Left ventricle myocardium inferior (tissue), 1 donor: ENCODE data around the gene ANKRD36C. TPM values are rescaled to one million over a fixed set of nuclear protein-coding genes. Genes with fewer than 3 reads are reported as not detected.
"Not testable (repeated sequence)": the region's sequence is repeated elsewhere in the genome, so short reads cannot be mapped to it uniquely, and the experiment has no call there.

Source experiments
- DNase-seq: peaks from one replicate; pipeline ENCODE4 v3.0.0-alpha.2; 2020
- H3K27ac ChIP-seq: fragments of 200-600 bp; replicated peaks from 2 replicates; pipeline ENCODE4 v1.8.0; 2021
- H3K27me3 ChIP-seq: fragments of 200-600 bp; 2 replicates; pipeline ENCODE4 v1.8.0; 2021; ENCODE audit warnings: low read depth
- H3K36me3 ChIP-seq: fragments of 200-600 bp; 2 replicates; pipeline ENCODE4 v1.8.0; 2021
- H3K4me1 ChIP-seq: fragments of 200-600 bp; 2 replicates; pipeline ENCODE4 v1.8.0; 2021
- H3K4me3 ChIP-seq: fragments of 200-600 bp; 2 replicates; pipeline ENCODE4 v1.8.0; 2021; ENCODE audit warnings: mild to moderate bottlenecking, moderate library complexity
- H3K9me3 ChIP-seq: fragments of 200-600 bp; replicated peaks from 2 replicates; pipeline ENCODE4 v1.8.0; 2021
- intact Hi-C: fragments of 100-400 bp; cut with micrococcal nuclease; formaldehyde crosslinking; loops from one replicate; pipeline ENCODE4 v1.11.0; 2022
- total RNA-seq: library from RNA; stranded (reverse); fragmentation: NEBNext Ultra II Directional; extraction: Animal tissue kit (Norgen Biotek cat#: 25700); gene quantifications from one replicate; pipeline ENCODE4 v1.2.1, GENCODE V29; 2021
- donor health status: DM: no; HTN: yes; CAD: no; lungs with severe emphysema.

The ANKRD36C gene
- total RNA-seq, 1 donor from 2014 or later: 6.8 TPM

DNA sequence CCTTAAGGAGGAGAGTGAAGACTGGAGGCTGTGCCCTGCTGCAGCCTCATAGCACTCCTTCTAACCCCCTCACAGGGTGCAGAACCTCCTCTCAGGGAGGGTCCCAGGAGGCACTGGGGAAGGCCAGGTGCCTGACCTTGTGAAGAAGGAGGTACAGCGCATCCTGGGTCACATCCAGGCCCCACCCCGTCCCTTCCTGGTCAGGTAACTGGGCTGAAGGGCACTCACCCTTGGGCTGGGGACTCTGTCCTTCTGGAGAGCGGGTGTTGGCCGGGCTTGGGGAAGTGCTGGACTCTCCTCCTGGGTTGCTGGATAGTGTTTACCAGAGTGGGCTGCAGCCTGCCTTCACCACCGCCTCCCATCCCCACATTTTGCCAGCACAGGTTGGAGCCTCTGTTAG is 197.7 kb downstream of the ANKRD36C start:
- intact Hi-C loops, H3K27ac ChIP-seq, H3K4me1 ChIP-seq, DNase-seq, H3K9me3 ChIP-seq, H3K27me3 ChIP-seq, H3K36me3 ChIP-seq, H3K4me3 ChIP-seq: not testable (repeated sequence)

DNA sequence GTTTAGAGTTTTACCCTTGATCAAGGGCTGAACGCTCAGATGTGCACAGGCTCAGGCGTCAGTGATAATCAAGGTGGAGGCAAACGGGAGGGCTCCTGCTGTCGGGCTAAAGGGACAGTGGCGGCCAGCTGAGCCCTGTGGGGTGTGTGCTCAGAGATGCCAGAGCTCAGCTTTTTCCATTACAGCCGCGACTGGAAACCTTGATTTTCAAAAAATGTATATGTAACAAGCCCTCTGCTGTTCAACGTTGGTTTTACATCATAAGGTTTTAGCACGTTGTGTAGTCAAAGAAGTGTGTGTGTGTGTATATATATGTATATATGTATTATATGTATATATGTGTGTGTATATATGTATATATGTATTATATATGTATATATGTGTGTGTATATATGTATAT is 201.4 kb downstream of the ANKRD36C start:
- intact Hi-C loops, H3K27me3 ChIP-seq: not testable (repeated sequence)

DNA sequence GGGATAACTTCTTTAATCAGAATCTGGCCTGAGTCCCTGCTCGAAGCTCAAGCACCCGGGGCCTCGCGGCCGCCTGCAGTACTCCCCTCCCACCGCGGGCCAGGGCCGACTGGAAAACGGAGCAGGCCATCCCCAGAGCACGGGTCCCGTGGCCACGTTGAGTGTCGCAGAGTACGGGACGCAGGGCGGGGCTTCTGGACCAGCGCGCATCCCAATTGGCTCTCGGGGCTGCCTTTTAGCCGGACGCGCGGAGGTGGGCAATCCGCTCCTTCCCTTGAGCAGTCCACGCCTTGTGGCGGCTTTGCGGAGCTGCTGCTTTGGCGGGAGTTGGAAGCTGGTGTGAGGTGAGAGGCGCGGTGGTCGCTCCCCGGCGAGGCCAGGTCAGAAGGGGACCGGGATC is 202.2 kb downstream of the ANKRD36C start:
- H3K9me3 ChIP-seq, intact Hi-C loops, DNase-seq: not testable (repeated sequence)

More for the DNA sequence above, 201.4 kb downstream of the ANKRD36C start:
- DNase-seq, H3K36me3 ChIP-seq, H3K9me3 ChIP-seq, H3K4me3 ChIP-seq, H3K27ac ChIP-seq, H3K4me1 ChIP-seq: not testable (repeated sequence)

DNA sequence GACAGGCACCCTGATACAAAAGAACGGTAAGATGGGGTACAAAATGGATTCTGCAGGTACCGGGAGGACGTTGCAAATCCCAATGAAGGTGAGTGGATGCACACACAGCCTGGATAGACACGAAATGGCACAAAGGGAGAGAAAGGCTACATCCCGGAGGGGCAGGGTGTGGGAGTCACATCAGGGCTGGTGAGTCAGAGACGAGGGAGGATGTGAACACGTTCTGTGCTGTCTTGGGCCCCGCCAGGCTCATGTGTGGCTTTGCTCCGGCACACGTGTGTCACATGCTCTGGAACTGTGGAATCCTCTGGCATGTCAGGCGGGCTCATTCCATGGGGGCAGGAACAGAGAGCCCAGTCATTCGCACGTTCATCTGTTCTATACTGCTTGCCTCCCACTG is 203.0 kb downstream of the ANKRD36C start:
- DNase-seq, H3K9me3 ChIP-seq, H3K36me3 ChIP-seq, H3K27ac ChIP-seq, H3K4me1 ChIP-seq, H3K4me3 ChIP-seq, intact Hi-C loops, H3K27me3 ChIP-seq: not testable (repeated sequence)

More for the DNA sequence above, 202.2 kb downstream of the ANKRD36C start:
- H3K4me3 ChIP-seq, H3K27ac ChIP-seq, H3K27me3 ChIP-seq, H3K4me1 ChIP-seq, H3K36me3 ChIP-seq: not testable (repeated sequence)

Other genes with a start within 250 kb of the ANKRD36C start
- gene GPAT2, start 43.1 kb upstream of the ANKRD36C start, total RNA-seq: 5.3 TPM
- gene ADRA2B, start 124.7 kb upstream of the ANKRD36C start, total RNA-seq: 2.9 TPM
- not detected for gene ASTL, start 146.7 kb upstream of the ANKRD36C start, total RNA-seq
- 0.82 TPM for gene DUSP2, start 153.6 kb upstream of the ANKRD36C start, total RNA-seq
- gene STARD7, start 217.0 kb upstream of the ANKRD36C start, total RNA-seq: 174 TPM